Trophoblast cell (in vitro differentiated cells and primary cell): ENCODE data around the gene ATP7B.

ENCODE experiments used
- DNase-seq, 2 donors: peaks; one replicate each; pipeline ENCODE4 v3.0.0-alpha.2; 2016
- H2AFZ ChIP-seq: 2 replicates; pipeline ENCODE4 v1.6.1; 2013; ENCODE audit warnings: low read length, moderate library complexity, mild to moderate bottlenecking; ENCODE audit not compliant: insufficient read depth, poor library complexity
- H2AK5ac ChIP-seq: 2 replicates; pipeline ENCODE4 v1.6.1; 2013; ENCODE audit warnings: mild to moderate bottlenecking, low read length
- H2BK120ac ChIP-seq: 2 replicates; pipeline ENCODE4 v1.6.1; 2013; ENCODE audit warnings: low read length, mild to moderate bottlenecking, moderate library complexity; ENCODE audit not compliant: insufficient read depth, poor library complexity
- H2BK12ac ChIP-seq: 2 replicates; pipeline ENCODE4 v1.6.1; 2013; ENCODE audit warnings: mild to moderate bottlenecking, low read length, moderate library complexity
- H2BK5ac ChIP-seq: 2 replicates; pipeline ENCODE4 v1.6.1; 2013; ENCODE audit warnings: low read length, low read depth, moderate library complexity, mild to moderate bottlenecking; ENCODE audit not compliant: poor library complexity
- H3K14ac ChIP-seq: 2 replicates; pipeline ENCODE4 v1.6.1; 2013; ENCODE audit warnings: mild to moderate bottlenecking, low read length
- H3K18ac ChIP-seq: 2 replicates; pipeline ENCODE4 v1.6.1; 2013; ENCODE audit warnings: mild to moderate bottlenecking, low read length
- H3K23ac ChIP-seq: 2 replicates; pipeline ENCODE4 v1.6.1; 2013; ENCODE audit warnings: low read length
- H3K27ac ChIP-seq: 2 replicates; pipeline ENCODE4 v1.5.1; 2013; ENCODE audit warnings: low read depth, mild to moderate bottlenecking, inconsistent platforms, low read length, moderate library complexity
- H3K27me3 ChIP-seq: 2 replicates; pipeline ENCODE4 v1.6.1; 2013; ENCODE audit warnings: inconsistent platforms, mild to moderate bottlenecking, low read length, moderate library complexity; ENCODE audit not compliant: insufficient read depth
- H3K36me3 ChIP-seq, 2 experiments: 1 replicate in 1 of 2; 2 replicates in 1 of 2; pipeline ENCODE4 v1.6.1; 2013; ENCODE audit warnings: low read length in 2 of 2, mild to moderate bottlenecking in 2 of 2, moderate library complexity in 1 of 2; ENCODE audit not compliant: insufficient read depth in 2 of 2, control insufficient read depth in 1 of 2
- H3K4ac ChIP-seq: 2 replicates; pipeline ENCODE4 v1.6.1; 2013; ENCODE audit warnings: low read depth, mild to moderate bottlenecking, low read length, moderate library complexity
- H3K4me1 ChIP-seq, 2 experiments: 1 replicate in 1 of 2; 2 replicates in 1 of 2; pipeline ENCODE4 v1.6.1; 2013; ENCODE audit warnings: low read length in 2 of 2, mild to moderate bottlenecking in 2 of 2, moderate library complexity in 1 of 2; ENCODE audit not compliant: insufficient read depth in 2 of 2, control insufficient read depth in 1 of 2
- H3K4me2 ChIP-seq: 2 replicates; pipeline ENCODE4 v1.6.1; 2013; ENCODE audit warnings: inconsistent platforms, mild to moderate bottlenecking, low read length, moderate library complexity
- H3K4me3 ChIP-seq: 2 replicates; pipeline ENCODE4 v1.5.1; 2013; ENCODE audit warnings: mild to moderate bottlenecking, low read depth, low read length, inconsistent platforms
- H3K79me1 ChIP-seq: one replicate; pipeline ENCODE4 v1.6.1; 2013; ENCODE audit warnings: low read length
- H3K79me2 ChIP-seq: 2 replicates; pipeline ENCODE4 v1.6.1; 2013; ENCODE audit warnings: low read length, mild to moderate bottlenecking; ENCODE audit not compliant: control insufficient read depth, insufficient read depth, poor library complexity
- H3K9ac ChIP-seq: 2 replicates; pipeline ENCODE4 v1.6.1; 2013; ENCODE audit warnings: mild to moderate bottlenecking, low read length
- H3K9me3 ChIP-seq: 2 replicates; pipeline ENCODE4 v1.6.1; 2013; ENCODE audit warnings: low read depth, mild to moderate bottlenecking, control low read depth, inconsistent platforms, low read length; ENCODE audit not compliant: insufficient read depth
- H4K12ac ChIP-seq: 2 replicates; pipeline ENCODE4 v1.6.1; 2013; ENCODE audit warnings: low read depth, mild to moderate bottlenecking, low read length, moderate library complexity
- H4K8ac ChIP-seq: 2 replicates; pipeline ENCODE4 v1.6.1; 2013; ENCODE audit warnings: low read depth, mild to moderate bottlenecking, low read length, moderate library complexity
- H4K91ac ChIP-seq: one replicate; pipeline ENCODE4 v1.6.1; 2013; ENCODE audit warnings: low read depth, mild to moderate bottlenecking, low read length, moderate library complexity
- WGBS: extraction: QIAGEN DNeasy Blood & Tissue Kit; methylation state at CpG from one replicate; pipeline ENCODE4 v1.1.7; 2013; ENCODE audit warnings: missing lambda C conversion rate; ENCODE audit not compliant: insufficient read length, insufficient coverage; ENCODE audit errors: extremely low coverage; 5-methylcytosine and 5-hydroxymethylcytosine counted together

ATP7B gene

GRCh38 chr13:51916051-51916818 is 95.0 kb downstream of the ATP7B start:
- H3K27me3 ChIP-seq, result no peaks in the 10 kb centered on the region
- WGBS, result no CpG with 5 or more reads among the region's 7 CpGs

DNA sequence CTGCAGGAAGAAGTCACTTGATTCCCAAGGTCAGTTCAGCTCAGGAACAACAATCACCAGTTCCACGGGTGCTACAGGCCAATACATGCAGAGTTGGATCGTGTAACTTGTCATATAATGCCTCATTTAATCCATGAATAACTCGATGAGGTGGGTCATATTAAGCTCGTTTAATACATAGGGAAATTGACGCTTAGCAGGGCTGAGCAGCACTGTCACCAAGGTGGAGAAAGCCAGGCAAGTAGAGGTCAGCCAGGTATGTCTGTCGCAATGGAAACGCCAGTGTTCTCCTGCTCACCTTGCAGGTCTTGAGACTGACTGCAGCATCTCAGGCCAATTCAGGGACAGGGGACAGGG is 97.1 kb downstream of the ATP7B start:
- no peak overlapping the region for H4K91ac ChIP-seq
- H3K14ac ChIP-seq, result no peak overlapping the region
- no peak overlapping the region for H3K18ac ChIP-seq
- no peak overlapping the region for H3K23ac ChIP-seq
- H3K9me3 ChIP-seq, result no peaks in the 10 kb centered on the region
- H3K4me3 ChIP-seq, result no peak overlapping the region
- H3K9ac ChIP-seq, result no peak overlapping the region
- H3K27ac ChIP-seq, result no peak overlapping the region
- no peak overlapping the region for H4K8ac ChIP-seq
- H3K36me3 ChIP-seq, result no peaks in the 10 kb centered on the region
- H2AFZ ChIP-seq, result no peak overlapping the region
- no peak overlapping the region for H2BK5ac ChIP-seq
- no peaks in the 10 kb centered on the region for H3K27me3 ChIP-seq
- no peak overlapping the region for H2AK5ac ChIP-seq
- no peak for DNase-seq
- H2BK120ac ChIP-seq, result no peak overlapping the region
- no peak overlapping the region for H2BK12ac ChIP-seq
- H3K79me2 ChIP-seq, result no peaks in the 10 kb centered on the region
- no CpG with 5 or more reads among the region's 7 CpGs for WGBS
- no peaks in the 10 kb centered on the region for H3K4me1 ChIP-seq
- no peaks in the 10 kb centered on the region for H3K79me1 ChIP-seq
- H4K12ac ChIP-seq, result no peak overlapping the region
- H3K4ac ChIP-seq, result no peak overlapping the region
- no peak overlapping the region for H3K4me2 ChIP-seq

More at GRCh38 chr13:51916051-51916818, 95.0 kb downstream of the ATP7B start:
- Histone ChIP-seq H3K79me1 (no peaks in the 10 kb centered on the region), H4K12ac (no peak overlapping the region), H2BK12ac (no peak overlapping the region), H2AFZ (no peak overlapping the region), H3K9ac (no peak overlapping the region), H2AK5ac (no peak overlapping the region), H4K8ac (no peak overlapping the region), H4K91ac (no peak overlapping the region), H3K18ac (no peak overlapping the region), H3K4me2 (no peak overlapping the region), H2BK120ac (no peak overlapping the region), H3K4ac (no peak overlapping the region), H3K4me1 (peaks cover 2 to 8% of the 10 kb centered on the region in 2 experiments), H3K36me3 (no peaks in the 10 kb centered on the region), H3K4me3 (no peak overlapping the region), H2BK5ac (no peak overlapping the region), H3K23ac (no peak overlapping the region), H3K14ac (no peak overlapping the region), H3K79me2 (no peaks in the 10 kb centered on the region), H3K9me3 (no peaks in the 10 kb centered on the region), H3K27ac (no peak overlapping the region)
- DNase-seq, result no peak

DNA sequence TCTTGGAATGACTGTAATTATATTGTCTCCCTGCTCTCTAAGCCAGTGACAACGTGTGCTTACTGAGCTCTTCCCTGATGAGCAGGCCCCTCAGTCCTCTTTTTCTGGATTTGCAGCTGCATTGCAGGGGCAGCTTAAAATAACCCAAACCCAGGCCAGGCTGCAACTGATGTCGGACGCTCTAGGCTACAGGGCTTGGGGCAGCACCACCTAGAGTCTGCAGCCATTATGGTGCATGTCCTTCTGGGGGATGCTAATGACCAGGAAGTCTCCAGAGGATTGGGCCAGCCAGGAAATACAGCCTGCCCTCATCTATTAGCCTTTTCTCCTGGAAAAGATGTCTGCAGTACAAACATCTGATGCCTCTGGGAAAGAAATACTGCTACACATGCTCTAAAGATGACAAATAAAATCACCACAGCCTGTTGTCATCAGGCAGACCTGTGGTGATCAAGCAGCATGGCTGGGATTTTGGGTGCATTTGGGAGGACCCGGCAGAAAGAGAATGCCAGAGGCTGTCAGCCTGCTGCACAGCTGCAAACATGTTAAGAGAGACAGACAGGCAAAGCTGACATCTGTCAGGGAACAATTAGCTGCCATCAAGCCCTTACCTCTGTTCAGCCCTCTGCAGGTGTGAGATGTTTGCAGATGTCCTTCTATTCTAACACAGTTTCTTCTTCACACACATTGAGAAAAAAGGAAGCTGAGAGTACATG is 97.7 kb downstream of the ATP7B start:
- no peak overlapping the region for H2BK12ac ChIP-seq
- H3K79me2 ChIP-seq, result no peaks in the 10 kb centered on the region
- no peak overlapping the region for H2BK5ac ChIP-seq
- H3K27me3 ChIP-seq, result no peaks in the 10 kb centered on the region
- DNase-seq, result no peak
- H3K14ac ChIP-seq, result no peak overlapping the region
- no CpG with 5 or more reads among the region's 4 CpGs for WGBS
- no peaks in the 10 kb centered on the region for H3K4me1 ChIP-seq
- H3K18ac ChIP-seq, result no peak overlapping the region
- no peak overlapping the region for H3K4ac ChIP-seq
- no peak overlapping the region for H3K23ac ChIP-seq
- H3K79me1 ChIP-seq, result no peaks in the 10 kb centered on the region
- H3K4me2 ChIP-seq, result no peak overlapping the region
- no peak overlapping the region for H3K9ac ChIP-seq
- no peak overlapping the region for H2BK120ac ChIP-seq
- no peak overlapping the region for H2AFZ ChIP-seq
- no peak overlapping the region for H3K4me3 ChIP-seq
- no peak overlapping the region for H3K27ac ChIP-seq
- H4K91ac ChIP-seq, result no peak overlapping the region
- no peaks in the 10 kb centered on the region for H3K9me3 ChIP-seq
- H4K12ac ChIP-seq, result no peak overlapping the region
- H4K8ac ChIP-seq, result no peak overlapping the region
- no peaks in the 10 kb centered on the region for H3K36me3 ChIP-seq
- no peak overlapping the region for H2AK5ac ChIP-seq

DNA sequence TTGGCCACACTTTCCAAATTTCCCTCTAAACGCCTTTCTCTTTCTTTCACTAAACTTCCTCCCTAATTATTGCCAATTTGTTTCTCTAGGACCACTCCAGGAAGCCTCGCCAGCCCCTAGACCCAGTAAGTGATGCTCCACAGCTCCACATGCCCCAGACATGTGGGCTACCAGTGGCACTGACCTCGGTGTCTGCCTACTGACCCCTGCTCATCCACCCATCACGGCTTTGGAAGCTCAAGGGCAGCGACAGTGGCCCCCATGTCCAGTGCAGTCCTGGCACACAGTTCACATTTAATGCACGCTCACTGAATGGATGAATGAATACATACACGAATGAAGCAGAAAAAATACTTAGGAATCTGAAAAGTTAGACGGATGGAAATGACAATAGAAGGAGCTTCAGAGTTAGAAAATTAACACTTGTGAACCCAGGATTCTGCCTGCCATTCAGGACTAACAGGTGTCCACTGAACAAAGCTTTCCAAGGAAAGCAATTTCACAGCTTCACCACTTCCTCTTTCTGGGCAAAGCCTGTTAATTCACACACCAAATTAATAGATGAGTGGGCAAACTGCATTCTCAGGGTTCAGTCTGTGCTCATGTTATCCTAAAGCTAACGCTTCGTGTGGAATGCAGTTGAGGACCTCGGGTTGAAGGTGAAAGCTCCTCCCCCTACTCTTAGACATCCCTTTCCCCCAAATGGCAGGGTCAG is 98.6 kb downstream of the ATP7B start:
- Histone ChIP-seq H3K4me2 (no peak overlapping the region), H3K4me1 (no peaks in the 10 kb centered on the region), H2AK5ac (no peak overlapping the region), H3K18ac (no peak overlapping the region), H3K79me2 (no peaks in the 10 kb centered on the region), H4K8ac (no peak overlapping the region), H4K12ac (no peak overlapping the region), H2AFZ (no peak overlapping the region), H2BK120ac (no peak overlapping the region), H3K27ac (no peak overlapping the region), H3K23ac (no peak overlapping the region), H3K9ac (no peak overlapping the region), H3K14ac (no peak overlapping the region), H4K91ac (no peak overlapping the region), H3K9me3 (no peaks in the 10 kb centered on the region), H3K36me3 (no peaks in the 10 kb centered on the region), H3K4me3 (no peak overlapping the region), H3K79me1 (no peaks in the 10 kb centered on the region), H2BK5ac (no peak overlapping the region), H3K4ac (no peak overlapping the region), H3K27me3 (no peaks in the 10 kb centered on the region), H2BK12ac (no peak overlapping the region)
- no peak for DNase-seq
- WGBS, result 100% methylated on average over 1 of the region's 11 CpGs
